Esophagus muscularis mucosa (tissue), 4 donors: ENCODE measurements around the gene TBATA.

Experiments
- EP300 ChIP-seq: sonication (generic); formaldehyde crosslinking; IDR thresholded peaks from one replicate; pipeline ENCODE4 v1.6.1; 2017; ENCODE audit warnings: antibody characterized with exemption
- POLR2A ChIP-seq: fragments of 450-650 bp; IDR thresholded peaks from one replicate; pipeline ENCODE4 v1.6.1; 2017; ENCODE audit warnings: antibody characterized with exemption, moderate library complexity, mild to moderate bottlenecking, low read depth
- POLR2AphosphoS5 ChIP-seq, 2 donors: sonication (generic); formaldehyde crosslinking; IDR thresholded peaks; one replicate each; pipeline ENCODE4 v1.6.1; 2017; ENCODE audit warnings: antibody characterized with exemption in 2 of 2
- TF ChIP-seq, protein P1 (sequence below), 3 experiments: fragments of 200-600 bp in 2 of 3; fragments of 450-650 bp in 1 of 3; sonication (generic) in 2 of 3; IDR thresholded peaks; one replicate each; pipeline ENCODE4 v1.5.1; 2017 to 2019; ENCODE audit warnings: antibody characterized with exemption in 3 of 3, mild to moderate bottlenecking in 2 of 3, moderate library complexity in 1 of 3

- TF ChIP-seq, protein P1, sequence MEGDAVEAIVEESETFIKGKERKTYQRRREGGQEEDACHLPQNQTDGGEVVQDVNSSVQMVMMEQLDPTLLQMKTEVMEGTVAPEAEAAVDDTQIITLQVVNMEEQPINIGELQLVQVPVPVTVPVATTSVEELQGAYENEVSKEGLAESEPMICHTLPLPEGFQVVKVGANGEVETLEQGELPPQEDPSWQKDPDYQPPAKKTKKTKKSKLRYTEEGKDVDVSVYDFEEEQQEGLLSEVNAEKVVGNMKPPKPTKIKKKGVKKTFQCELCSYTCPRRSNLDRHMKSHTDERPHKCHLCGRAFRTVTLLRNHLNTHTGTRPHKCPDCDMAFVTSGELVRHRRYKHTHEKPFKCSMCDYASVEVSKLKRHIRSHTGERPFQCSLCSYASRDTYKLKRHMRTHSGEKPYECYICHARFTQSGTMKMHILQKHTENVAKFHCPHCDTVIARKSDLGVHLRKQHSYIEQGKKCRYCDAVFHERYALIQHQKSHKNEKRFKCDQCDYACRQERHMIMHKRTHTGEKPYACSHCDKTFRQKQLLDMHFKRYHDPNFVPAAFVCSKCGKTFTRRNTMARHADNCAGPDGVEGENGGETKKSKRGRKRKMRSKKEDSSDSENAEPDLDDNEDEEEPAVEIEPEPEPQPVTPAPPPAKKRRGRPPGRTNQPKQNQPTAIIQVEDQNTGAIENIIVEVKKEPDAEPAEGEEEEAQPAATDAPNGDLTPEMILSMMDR (IDR thresholded peaks at IDR 0.05) = no peak
- TF ChIP-seq POLR2A (no peak), POLR2AphosphoS5 (IDR thresholded peaks at IDR 0.05) (no peak), EP300 (no peak)
Observed at GRCh38 chr10:70797840-70798239, 12.7 kb upstream of the TBATA start.
